Left colon (tissue), 2 donors: ENCODE results near the gene ZNF488. TPM values are rescaled to one million over a fixed set of nuclear protein-coding genes. Genes with fewer than 3 reads are reported as not detected.

Experiments
- ATAC-seq: fragments of 200-7000 bp; cut with Tn5 transposase; one replicate; pipeline ENCODE4 v1.9.1; 2020; ENCODE audit warnings: mild to moderate bottlenecking, moderate library complexity
- DNase-seq, 2 donors: peaks; one replicate each; pipeline ENCODE4 v3.0.0-alpha.2; 2020
- intact Hi-C, 2 donors: fragments of 100-400 bp; cut with DNase I in 1 of 2; cut with micrococcal nuclease in 1 of 2; formaldehyde crosslinking; loops; one replicate each; pipeline versions ENCODE4 v1.11.2 to v1.14.0; 2022; cut with DNase I, micrococcal nuclease
- total RNA-seq, 2 donors: library from RNA; stranded (reverse); fragmentation: NEBNext Ultra II Directional; extraction: Animal tissue kit (Norgen Biotek cat#: 25700); gene quantifications; one replicate each; pipeline ENCODE4 v1.2.1, GENCODE V29; 2021
- donor health status: DM: no; HTN: no; CAD: no.
- donor health status: DM: yes; HTN: yes; CAD: no.

ZNF488 gene
- total RNA-seq, 2 donors from 2014 or later = 0.64 to 1.7 TPM

GRCh38 chr10:47357131-47357582 is 26.9 kb downstream of the ZNF488 start:
- no peak for ATAC-seq
- intact Hi-C loops = no loop called here

GRCh38 chr10:47356708-47357107 is 27.4 kb downstream of the ZNF488 start:
- intact Hi-C loops = no loop called here
- ATAC-seq = no peak
- no peak for DNase-seq

More at GRCh38 chr10:47357131-47357582, 26.9 kb downstream of the ZNF488 start:
- no peak for DNase-seq

GRCh38 chr10:47354900-47355299 is 29.2 kb downstream of the ZNF488 start:
- ATAC-seq (no peak), DNase-seq (no peak)
- intact Hi-C loops = no loop called here

- DNase-seq (no peak), ATAC-seq (no peak)
- intact Hi-C loops = no loop called here
Measured at GRCh38 chr10:47354165-47354564, 29.9 kb downstream of the ZNF488 start.

- DNase-seq = no peak
- intact Hi-C loops = no loop called here
- no peak for ATAC-seq
Measured at GRCh38 chr10:47353351-47353750, 30.7 kb downstream of the ZNF488 start.

- DNase-seq (no peak), ATAC-seq (no peak)
Measured at GRCh38 chr10:47351899-47352815, 31.9 kb downstream of the ZNF488 start.

GRCh38 chr10:47350671-47351640 is 33.1 kb downstream of the ZNF488 start:
- no peak for DNase-seq
- intact Hi-C loops = no loop called here
- ATAC-seq = no peak

More at GRCh38 chr10:47351899-47352815, 31.9 kb downstream of the ZNF488 start:
- intact Hi-C loops = no loop called here

- intact Hi-C loops = no loop called here
- DNase-seq (no peak), ATAC-seq (no peak)
Measured at GRCh38 chr10:47349941-47350371, 34.1 kb downstream of the ZNF488 start.

- intact Hi-C loops = no loop called here
- no peak for DNase-seq
- ATAC-seq = no peak
Measured at GRCh38 chr10:47349516-47349915, 34.6 kb downstream of the ZNF488 start.

- ATAC-seq = no peak
- no peak for DNase-seq
- intact Hi-C loops = no loop called here
Measured at GRCh38 chr10:47348661-47349470, 35.2 kb downstream of the ZNF488 start.

GRCh38 chr10:47348138-47348651 is 35.9 kb downstream of the ZNF488 start, which contains the start of gene RBP3:
Gene RBP3 (plus strand): TSS chr10:47348363. CDS start chr10:47348485, 122 bp downstream.
- DNase-seq (peak in 1 of 2 donors; percentile 12), ATAC-seq (no peak)
- intact Hi-C loops = no loop called here

GRCh38 chr10:47347303-47347675 is 36.8 kb downstream of the ZNF488 start:
- no peak for ATAC-seq
- intact Hi-C loops = no loop called here
- DNase-seq = no peak

GRCh38 chr10:47346581-47347302 is 37.4 kb downstream of the ZNF488 start:
- peak; percentile 51 to 63 for DNase-seq
- intact Hi-C loops = no loop called here
- peak; percentile 91 for ATAC-seq

- intact Hi-C loops = no loop called here
- DNase-seq (no peak), ATAC-seq (no peak)
Measured at GRCh38 chr10:47344996-47345870, 38.9 kb downstream of the ZNF488 start.

- intact Hi-C loops = no loop called here
- ATAC-seq = peak; percentile 84
Measured at GRCh38 chr10:47340608-47341170, 43.4 kb downstream of the ZNF488 start.

More at GRCh38 chr10:47340608-47341170, 43.4 kb downstream of the ZNF488 start:
- DNase-seq = peak in 1 of 2 donors; percentile 78
